ENCODE data around the gene LBX2. TPM values are rescaled to one million over a fixed set of nuclear protein-coding genes. Genes with fewer than 3 reads are reported as not detected.
A peak's percentile ranks its signal among the peaks of the same experiment; 100 is the strongest.

LBX2 gene
- total and polyA plus RNA-seq, 9 of the 15 experiments (the other 6 are each of a cell fraction or from before 2014, with no cell fraction given) = 0.39 to 6.2 (median 1.8) TPM; not detected in 1

DNA sequence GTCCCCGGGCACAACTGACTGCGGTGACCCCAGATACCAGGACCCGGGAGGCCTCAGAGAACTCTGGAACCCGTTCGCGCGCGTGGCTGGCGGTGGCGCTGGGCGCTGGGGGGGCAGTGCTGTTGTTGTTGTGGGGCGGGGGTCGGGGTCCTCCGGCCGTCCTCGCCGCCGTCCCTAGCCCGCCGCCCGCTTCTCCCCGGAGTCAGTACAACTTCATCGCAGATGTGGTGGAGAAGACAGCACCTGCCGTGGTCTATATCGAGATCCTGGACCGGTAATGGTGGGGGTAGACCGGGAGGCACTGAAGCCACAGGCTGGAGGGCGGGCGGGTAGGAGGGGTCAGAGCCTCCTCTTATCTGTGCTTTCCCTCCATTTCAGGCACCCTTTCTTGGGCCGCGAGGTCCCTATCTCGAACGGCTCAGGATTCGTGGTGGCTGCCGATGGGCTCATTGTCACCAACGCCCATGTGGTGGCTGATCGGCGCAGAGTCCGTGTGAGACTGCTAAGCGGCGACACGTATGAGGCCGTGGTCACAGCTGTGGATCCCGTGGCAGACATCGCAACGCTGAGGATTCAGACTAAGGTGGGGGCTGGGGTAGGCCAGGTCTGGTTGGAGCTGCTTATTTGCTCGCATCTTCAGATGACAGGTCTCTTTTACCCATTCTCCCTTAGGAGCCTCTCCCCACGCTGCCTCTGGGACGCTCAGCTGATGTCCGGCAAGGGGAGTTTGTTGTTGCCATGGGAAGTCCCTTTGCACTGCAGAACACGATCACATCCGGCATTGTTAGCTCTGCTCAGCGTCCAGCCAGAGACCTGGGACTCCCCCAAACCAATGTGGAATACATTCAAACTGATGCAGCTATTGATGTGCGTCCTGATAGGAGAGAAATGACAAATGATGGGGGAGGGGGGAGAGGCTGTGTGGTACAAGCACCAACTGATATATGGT is 31.1 kb upstream of the LBX2 start (continued):
- TF ChIP-seq, protein P1, sequence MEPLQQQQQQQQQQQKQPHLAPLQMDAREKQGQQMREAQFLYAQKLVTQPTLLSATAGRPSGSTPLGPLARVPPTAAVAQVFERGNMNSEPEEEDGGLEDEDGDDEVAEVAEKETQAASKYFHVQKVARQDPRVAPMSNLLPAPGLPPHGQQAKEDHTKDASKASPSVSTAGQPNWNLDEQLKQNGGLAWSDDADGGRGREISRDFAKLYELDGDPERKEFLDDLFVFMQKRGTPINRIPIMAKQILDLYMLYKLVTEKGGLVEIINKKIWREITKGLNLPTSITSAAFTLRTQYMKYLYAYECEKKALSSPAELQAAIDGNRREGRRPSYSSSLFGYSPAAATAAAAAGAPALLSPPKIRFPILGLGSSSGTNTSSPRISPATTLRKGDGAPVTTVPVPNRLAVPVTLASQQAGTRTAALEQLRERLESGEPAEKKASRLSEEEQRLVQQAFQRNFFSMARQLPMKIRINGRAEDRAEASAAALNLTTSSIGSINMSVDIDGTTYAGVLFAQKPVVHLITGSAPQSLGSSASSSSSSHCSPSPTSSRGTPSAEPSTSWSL (CRISPR knock-in tag; IDR thresholded peaks at IDR 0.05; ENCODE audit: borderline replicate concordance) = no peak
- TF ChIP-seq NFRKB (IDR thresholded peaks at IDR 0.05; ENCODE audit: low read depth) (peak; percentile 62; the same call in 1 of the 2 replicates), SAFB (IDR thresholded peaks at IDR 0.05; ENCODE audit: borderline replicate concordance, low read depth, low read length) (peak; percentile 55; the same call in 1 of the 2 replicates), ZNF263 (CRISPR knock-in tag; IDR thresholded peaks at IDR 0.05; ENCODE audit: borderline replicate concordance) (no peak; the same call in 1 of the 2 replicates), KDM5B (IDR thresholded peaks at IDR 0.05; ENCODE audit: insufficient replicate concordance, low read depth, low read length) (peak; percentile 46), ZNF589 (CRISPR knock-in tag; IDR thresholded peaks at IDR 0.05; ENCODE audit: low read depth) (peak; percentile 60; the same call in 1 of the 2 replicates), CREM (IDR thresholded peaks at IDR 0.05; ENCODE audit: low read depth) (peak; percentile 73)
- TF ChIP-seq, protein P2, sequence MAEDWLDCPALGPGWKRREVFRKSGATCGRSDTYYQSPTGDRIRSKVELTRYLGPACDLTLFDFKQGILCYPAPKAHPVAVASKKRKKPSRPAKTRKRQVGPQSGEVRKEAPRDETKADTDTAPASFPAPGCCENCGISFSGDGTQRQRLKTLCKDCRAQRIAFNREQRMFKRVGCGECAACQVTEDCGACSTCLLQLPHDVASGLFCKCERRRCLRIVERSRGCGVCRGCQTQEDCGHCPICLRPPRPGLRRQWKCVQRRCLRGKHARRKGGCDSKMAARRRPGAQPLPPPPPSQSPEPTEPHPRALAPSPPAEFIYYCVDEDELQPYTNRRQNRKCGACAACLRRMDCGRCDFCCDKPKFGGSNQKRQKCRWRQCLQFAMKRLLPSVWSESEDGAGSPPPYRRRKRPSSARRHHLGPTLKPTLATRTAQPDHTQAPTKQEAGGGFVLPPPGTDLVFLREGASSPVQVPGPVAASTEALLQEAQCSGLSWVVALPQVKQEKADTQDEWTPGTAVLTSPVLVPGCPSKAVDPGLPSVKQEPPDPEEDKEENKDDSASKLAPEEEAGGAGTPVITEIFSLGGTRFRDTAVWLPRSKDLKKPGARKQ (CRISPR knock-in tag; IDR thresholded peaks at IDR 0.05) = no peak
- TF ChIP-seq, protein P3, sequence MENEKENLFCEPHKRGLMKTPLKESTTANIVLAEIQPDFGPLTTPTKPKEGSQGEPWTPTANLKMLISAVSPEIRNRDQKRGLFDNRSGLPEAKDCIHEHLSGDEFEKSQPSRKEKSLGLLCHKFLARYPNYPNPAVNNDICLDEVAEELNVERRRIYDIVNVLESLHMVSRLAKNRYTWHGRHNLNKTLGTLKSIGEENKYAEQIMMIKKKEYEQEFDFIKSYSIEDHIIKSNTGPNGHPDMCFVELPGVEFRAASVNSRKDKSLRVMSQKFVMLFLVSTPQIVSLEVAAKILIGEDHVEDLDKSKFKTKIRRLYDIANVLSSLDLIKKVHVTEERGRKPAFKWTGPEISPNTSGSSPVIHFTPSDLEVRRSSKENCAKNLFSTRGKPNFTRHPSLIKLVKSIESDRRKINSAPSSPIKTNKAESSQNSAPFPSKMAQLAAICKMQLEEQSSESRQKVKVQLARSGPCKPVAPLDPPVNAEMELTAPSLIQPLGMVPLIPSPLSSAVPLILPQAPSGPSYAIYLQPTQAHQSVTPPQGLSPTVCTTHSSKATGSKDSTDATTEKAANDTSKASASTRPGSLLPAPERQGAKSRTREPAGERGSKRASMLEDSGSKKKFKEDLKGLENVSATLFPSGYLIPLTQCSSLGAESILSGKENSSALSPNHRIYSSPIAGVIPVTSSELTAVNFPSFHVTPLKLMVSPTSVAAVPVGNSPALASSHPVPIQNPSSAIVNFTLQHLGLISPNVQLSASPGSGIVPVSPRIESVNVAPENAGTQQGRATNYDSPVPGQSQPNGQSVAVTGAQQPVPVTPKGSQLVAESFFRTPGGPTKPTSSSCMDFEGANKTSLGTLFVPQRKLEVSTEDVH (IDR thresholded peaks at IDR 0.05; ENCODE audit: low read depth, partially characterized antibody) = peak; percentile 45

Measured in K562 (cell line).